ENCODE results near the gene DUOX2.

DUOX2 gene

GRCh38 chr15:45114076-45114750, at the start of gene DUOX2, which contains the start of gene DUOXA2:
DUOX2 (minus strand) TSS chr15:45114172; CDS start chr15:45113411, 761 bp downstream.
DUOXA2 (plus strand) TSS chr15:45114326; CDS start chr15:45114606, 280 bp downstream.
- DNase-seq: no peak

- DNase-seq: no peak
Measured at GRCh38 chr15:45163508-45163856, 49.5 kb upstream of the DUOX2 start.

GRCh38 chr15:45162771-45163507, 49.0 kb upstream of the DUOX2 start:
- peak; percentile 60 for DNase-seq

GRCh38 chr15:45161666-45162065, 47.7 kb upstream of the DUOX2 start:
- DNase-seq: no peak

GRCh38 chr15:45157974-45158373, 44.0 kb upstream of the DUOX2 start:
- DNase-seq: no peak

- no peak for DNase-seq
Measured at GRCh38 chr15:45156744-45157455, 42.9 kb upstream of the DUOX2 start.

- DNase-seq: no peak
Measured at GRCh38 chr15:45155739-45156138, 41.8 kb upstream of the DUOX2 start.

GRCh38 chr15:45151998-45152828, 38.2 kb upstream of the DUOX2 start:
- DNase-seq: no peak

GRCh38 chr15:45150997-45151396, 37.0 kb upstream of the DUOX2 start:
- DNase-seq: no peak

- no peak for DNase-seq
Measured at GRCh38 chr15:45150481-45150880, 36.5 kb upstream of the DUOX2 start.

GRCh38 chr15:45149060-45149459, 35.1 kb upstream of the DUOX2 start:
- DNase-seq: no peak

GRCh38 chr15:45148076-45149059, 34.4 kb upstream of the DUOX2 start:
- DNase-seq: no peak

- no peak for DNase-seq
Measured at GRCh38 chr15:45147606-45148005, 33.6 kb upstream of the DUOX2 start.

- no peak for DNase-seq
Measured at GRCh38 chr15:45146405-45146804, 32.4 kb upstream of the DUOX2 start.

- no peak for DNase-seq
Measured at GRCh38 chr15:45144775-45145174, 30.8 kb upstream of the DUOX2 start.

- no peak for DNase-seq
Measured at GRCh38 chr15:45143946-45144345, 30.0 kb upstream of the DUOX2 start.

GRCh38 chr15:45143056-45143455, 29.1 kb upstream of the DUOX2 start:
- no peak for DNase-seq

- no peak for DNase-seq
Measured at GRCh38 chr15:45141386-45141785, 27.4 kb upstream of the DUOX2 start.

GRCh38 chr15:45140557-45141250, 26.7 kb upstream of the DUOX2 start:
- DNase-seq: no peak

- no peak for DNase-seq
Measured at GRCh38 chr15:45139770-45140169, 25.8 kb upstream of the DUOX2 start.

All from stimulated activated CD4-positive, alpha-beta T cell treated with anti-CD3 and anti-CD28 coated beads, Interleukin-4, amount 100 ng/mL, for 1 hour (primary cell).